GM11168 (cell line): Measurements from ENCODE around the gene ZNF264.
"Not testable (repeated sequence)": the region's sequence is repeated elsewhere in the genome, so short reads cannot be mapped to it uniquely, and the experiment has no call there.

ENCODE experiments used
- in situ Hi-C: fragments of 300-500 bp; cut with MboI; formaldehyde crosslinking; loops from one replicate; pipeline ENCODE4 v1.12.0; 2022; ENCODE audit warnings: low sequenced_read_pairs; ENCODE audit not compliant: unreplicated experiment

The ZNF264 gene

DNA sequence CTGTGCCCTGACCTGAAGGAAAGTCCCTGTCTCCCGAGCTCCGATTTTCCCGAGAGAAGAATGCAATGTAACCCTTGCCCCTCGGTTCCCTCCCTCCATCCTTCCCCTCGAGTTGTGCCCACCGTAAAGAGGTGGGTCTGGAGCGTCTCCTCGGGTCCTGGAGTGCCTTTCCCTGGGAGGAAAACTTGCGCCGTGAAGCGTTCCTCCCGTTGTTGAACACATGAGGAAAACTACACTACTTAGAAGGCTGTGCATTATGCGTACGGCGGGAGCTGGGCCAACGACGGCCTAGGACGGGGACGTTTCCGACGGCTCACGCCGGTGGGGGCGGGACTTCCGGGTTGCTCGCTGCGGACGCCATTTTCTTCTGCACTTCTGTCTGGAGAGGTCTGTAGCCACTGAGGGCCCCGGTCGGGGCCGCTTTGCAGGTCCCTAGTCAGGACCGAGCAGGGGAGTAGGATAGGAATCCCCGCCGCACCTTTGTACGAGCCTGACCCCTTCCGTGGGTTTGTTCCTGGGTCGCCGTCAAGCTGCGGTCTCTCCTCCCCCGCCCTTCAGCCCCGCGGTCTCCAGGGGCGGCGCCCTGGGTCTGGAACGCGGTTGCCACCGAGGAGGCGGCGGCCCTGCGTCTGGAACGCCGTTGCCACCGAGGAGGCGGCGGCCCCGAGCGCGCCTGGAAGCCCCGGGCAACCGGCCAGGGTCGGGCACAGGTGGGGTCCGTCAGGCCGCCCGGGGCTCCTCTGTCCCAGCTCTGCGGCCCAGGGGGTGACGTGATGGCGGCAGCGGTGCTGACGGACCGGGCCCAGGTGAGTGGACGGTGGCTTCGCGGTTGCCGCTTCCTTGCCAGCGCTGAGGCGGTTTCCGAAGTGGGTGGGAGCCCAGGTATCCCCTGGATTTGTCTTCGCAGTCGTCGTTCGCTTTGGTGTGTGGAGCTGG, at the start of gene ZNF264:
TSS of gene ZNF264 (plus strand) at position 360 of the 936 bp plus-strand sequence. CDS start at position 774, 414 bp downstream.
- in situ Hi-C loops: no loop called here

DNA sequence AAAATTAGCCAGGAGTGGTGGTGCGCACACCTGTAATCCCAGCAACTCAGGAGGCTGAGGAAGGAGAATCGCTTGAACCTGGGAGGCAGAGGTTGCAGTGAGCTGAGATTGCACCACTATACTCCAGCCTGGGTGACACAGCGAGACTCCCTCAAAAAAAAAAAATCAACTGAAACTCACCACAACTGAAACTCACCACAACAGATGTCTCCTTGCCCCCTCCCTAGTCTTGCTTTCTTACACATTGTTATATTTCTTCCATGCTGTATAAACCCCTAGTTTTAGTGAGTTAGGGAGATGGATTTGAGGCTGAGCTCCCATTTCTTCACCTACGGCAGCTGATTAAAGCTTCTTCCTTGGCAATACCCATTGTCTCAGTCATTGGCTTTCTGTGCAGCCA, 49.6 kb upstream of the ZNF264 start:
- in situ Hi-C loops: no loop called here

DNA sequence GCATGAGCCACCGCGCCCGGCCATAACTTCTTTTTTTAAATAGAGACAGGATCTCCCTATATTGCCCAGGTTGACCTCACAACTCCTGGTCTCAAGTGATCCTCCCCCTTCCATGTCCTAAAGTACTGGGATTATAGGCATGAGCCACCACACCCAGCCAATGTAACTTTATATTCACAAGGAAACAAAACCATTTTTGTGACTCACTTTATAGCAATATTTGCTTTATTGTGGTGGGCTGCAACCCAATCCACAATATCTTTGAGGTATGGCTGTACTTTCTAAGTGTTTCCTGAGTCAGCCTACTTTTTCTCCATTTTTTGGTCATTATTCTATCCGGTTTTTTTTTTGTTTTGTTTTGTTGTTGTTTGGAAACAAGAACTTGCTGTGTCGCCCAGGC, 38.4 kb upstream of the ZNF264 start:
- in situ Hi-C loops: no loop called here

DNA sequence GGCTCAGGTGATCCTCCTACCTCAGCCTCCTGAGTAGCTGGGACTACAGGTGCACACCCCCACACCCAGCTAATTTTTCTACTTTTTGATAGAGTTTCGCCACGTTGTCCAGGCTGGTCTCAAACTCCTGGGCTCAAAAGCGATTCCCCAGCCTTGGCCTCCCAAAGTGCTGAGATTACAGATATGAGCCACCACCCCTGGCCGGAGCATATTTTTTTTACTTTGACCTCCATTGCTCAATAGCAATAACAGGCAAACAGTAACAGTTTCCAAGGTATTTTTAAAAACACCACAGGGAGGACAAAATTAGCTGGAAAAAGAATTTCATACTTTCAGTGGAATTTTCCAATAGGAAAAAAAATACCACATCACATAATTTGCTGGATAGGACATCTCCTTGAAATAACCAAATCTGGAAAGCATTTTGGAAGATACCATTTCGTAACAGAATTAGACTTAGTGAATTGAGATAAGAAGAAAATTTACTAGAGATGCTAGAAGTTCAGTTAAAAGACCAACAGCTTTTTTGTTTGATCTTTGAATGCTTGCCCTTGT, 29.2 kb upstream of the ZNF264 start:
- in situ Hi-C loops: no loop called here

DNA sequence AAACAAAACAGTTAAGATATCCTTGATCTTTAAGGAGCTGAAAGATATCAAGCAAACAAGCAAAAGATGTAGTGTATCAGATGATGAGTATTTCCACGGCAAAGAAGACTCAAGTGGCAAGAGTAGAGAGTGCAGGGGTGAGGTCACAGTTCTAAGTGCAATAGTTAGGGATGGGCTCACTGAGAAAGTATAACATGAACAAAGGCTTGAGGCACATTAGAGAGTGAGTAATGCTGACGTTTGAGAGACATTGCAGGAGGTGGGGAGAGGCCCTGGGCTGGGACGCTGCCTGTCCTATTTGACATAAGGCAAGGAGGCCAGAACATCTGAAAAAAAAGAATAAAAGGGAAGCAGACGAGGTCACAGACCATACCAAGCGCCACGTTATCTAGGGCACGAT, 25.5 kb upstream of the ZNF264 start:
- in situ Hi-C loops: no loop called here

DNA sequence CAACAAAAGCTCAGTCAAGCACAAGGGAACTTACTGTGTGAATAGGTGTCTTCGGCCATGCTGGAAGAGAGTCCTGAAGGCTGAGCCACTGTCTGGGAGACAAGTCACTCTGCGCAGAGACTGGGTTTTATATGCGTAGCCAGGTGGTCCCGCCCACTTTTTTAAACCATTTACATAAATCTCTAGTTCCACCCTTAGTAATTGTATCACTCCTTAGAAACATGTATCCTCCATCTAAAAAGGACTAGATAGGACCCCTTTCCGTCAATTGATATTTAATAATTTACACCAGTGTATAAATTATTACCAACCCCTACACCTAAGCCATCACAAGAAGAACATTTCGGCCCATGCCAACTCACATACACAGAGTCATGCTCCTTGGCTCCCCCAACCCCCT, 23.9 kb upstream of the ZNF264 start, which contains the start of gene DUXA:
TSS of gene DUXA (minus strand) at position 101 of the 400 bp plus-strand sequence. CDS start at position 59, 42 bp downstream.
- in situ Hi-C loops: no loop called here

DNA sequence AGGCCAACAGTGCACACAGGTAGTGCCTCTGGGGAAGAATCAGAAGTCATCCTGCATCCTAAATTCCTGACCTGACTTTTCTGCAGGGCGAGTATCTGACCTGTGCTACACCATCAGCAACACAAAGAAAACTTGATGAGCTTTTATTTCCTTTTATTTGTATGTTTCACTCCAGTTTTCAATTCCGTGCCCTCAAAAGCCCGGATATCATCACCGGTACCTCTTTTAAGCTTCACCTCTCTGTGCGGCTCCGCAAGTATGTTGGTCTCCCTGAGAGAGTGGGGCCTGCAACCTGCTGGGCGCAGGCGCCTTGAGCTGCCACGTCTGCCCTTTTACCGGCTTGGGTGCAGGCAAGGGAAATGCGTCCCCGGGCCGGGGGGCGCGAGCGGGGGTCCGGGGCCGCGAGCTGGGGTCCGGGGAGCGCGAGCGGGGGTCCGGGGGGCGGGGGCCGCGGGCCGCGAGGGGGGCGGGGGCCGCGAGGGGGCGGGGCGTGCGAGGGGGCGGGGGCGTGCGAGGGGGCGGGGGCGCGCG, 19.7 kb upstream of the ZNF264 start:
- in situ Hi-C loops: no loop called here

DNA sequence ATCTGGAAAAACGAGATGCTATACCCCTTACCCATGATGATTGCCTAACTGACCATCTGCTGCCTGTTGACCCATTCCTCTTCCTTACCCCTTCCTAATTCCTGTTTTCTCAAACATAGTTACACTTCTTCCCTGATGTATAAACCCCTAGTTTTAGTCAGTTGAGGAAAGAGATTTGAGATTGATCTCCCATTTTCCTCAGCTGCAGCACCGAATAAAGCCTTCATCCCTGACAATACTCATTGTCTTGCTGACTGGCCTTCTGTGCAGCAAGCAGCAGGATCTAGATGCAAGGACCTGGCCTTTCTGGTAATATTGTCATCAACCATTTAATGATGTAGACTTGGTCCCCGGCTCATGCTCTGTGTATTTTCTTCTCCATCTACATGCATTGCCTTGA, 999 bp upstream of the ZNF264 start:
- in situ Hi-C loops: no loop called here

DNA sequence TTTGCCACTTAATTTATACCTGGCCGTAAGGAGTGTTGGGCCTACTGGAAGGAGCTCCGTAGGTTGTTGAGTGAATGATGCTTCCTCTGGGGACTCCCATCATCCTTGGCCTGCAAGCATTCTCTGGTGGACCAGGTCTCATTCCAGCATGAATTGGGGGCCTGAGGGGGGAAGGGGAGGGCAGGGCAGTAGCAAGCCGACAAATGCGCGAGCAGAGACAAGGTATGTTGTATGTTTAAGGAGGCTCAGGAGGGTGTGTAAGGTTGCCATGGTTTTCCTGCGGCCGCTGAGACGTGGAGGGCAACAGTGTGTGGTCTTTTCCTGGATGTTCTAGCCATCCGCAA, 749 bp downstream of the ZNF264 start:
- in situ Hi-C loops: no loop called here

DNA sequence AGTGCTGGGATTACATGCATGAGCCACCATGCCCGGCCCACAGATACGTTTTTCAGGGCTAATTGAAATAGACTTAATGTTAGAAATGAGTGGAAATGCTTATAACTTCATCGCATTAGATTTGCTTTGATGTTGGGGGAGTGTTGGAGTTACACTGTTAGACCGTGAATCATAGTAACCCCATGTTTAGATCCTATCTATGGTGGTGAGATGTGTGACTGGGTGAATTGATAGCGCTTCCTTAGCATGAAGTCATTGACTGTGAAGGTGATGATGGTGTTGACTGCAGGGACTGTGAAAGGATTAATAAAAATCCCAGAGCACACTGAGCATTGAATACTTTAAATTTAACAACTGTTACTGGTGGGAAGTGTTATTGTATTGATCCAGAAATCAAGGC, 1.7 kb downstream of the ZNF264 start:
- in situ Hi-C loops: no loop called here

DNA sequence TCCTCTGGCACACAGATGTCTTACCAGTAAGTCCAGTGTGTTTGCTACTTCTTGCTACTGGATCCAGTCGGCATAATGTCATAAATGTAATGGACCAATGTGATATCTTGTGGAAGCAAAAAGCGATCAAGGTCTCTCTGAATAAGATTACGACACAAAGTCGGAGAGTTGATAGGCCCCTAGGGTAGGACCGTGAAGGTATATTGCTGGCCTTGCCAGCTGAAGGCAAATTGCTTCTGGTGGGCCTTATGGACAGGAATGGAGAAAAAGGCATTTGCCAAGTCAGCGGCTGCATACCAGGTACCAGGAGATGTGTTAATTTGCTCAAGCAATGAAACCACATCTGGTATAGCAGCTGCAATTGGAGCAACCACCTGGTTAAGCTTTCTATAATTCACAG, 6.6 kb downstream of the ZNF264 start:
- in situ Hi-C loops: not testable (repeated sequence)

DNA sequence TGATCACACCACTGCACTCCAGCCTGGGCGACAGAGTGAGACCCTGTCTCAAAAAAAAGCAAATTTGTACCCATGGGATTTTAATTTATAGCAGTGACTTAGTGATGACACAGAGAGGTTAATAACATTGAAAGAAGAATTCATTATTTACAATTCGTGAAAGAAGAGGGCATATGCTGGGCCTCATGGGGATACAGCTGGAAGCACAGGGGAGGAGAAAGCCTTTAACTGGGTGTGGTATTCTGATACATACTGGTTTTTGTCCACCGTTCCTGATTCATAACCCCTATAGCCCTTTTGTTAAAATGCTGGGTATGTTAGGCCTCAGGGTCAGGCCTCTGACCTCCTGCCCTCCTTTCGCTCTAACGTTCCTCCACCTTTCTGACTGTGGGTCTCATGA, 10.9 kb downstream of the ZNF264 start:
- in situ Hi-C loops: no loop called here

DNA sequence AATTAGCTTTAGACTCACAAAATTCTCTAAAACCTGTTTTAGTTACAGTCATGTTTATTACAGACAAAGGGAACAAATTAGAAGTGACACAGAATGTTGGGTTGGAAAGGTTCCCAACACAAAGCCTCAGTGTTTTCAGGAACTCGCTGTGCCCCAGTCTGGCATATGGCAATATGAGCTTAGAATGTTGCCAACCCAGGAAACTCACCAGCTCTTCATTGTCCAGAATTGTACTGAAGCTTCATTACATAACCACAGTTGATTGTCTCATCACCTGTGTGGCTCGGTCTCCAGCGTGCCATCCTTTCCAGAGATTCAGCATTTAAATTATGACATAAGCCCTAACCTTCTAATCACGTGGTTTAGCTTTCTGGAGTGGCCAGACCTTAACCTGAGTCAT, 19.1 kb downstream of the ZNF264 start:
- in situ Hi-C loops: no loop called here

DNA sequence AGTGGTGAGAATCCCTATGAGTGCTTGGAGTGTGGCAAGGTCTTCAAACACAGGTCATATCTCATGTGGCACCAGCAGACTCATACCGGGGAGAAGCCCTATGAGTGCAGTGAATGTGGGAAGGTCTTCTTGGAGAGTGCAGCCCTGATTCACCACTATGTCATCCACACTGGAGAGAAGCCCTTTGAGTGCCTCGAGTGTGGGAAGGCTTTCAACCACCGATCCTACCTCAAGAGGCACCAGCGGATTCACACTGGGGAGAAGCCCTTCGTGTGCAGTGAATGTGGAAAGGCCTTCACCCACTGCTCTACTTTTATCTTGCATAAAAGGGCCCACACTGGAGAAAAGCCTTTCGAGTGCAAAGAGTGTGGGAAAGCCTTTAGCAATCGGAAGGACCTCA, 20.8 kb downstream of the ZNF264 start:
- in situ Hi-C loops: no loop called here

DNA sequence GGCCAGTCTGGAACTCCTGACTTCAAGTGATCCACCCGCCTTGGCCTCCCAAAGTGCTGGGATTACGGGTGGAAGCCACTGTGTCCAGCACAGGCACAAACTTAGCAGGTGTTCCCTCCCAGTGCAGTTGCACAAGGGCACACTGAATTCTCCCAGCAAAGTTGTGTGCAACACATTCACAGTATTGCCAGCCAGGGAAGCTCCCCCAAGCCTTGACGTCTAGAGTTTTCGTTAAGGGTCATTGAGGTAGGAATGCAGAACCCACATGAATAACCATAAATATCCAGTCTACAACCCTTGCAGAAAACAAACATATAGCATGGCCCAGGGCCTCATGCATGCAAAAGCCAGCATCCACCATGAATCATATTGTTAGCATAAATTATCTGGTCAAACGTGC, 36.2 kb downstream of the ZNF264 start:
- in situ Hi-C loops: no loop called here

DNA sequence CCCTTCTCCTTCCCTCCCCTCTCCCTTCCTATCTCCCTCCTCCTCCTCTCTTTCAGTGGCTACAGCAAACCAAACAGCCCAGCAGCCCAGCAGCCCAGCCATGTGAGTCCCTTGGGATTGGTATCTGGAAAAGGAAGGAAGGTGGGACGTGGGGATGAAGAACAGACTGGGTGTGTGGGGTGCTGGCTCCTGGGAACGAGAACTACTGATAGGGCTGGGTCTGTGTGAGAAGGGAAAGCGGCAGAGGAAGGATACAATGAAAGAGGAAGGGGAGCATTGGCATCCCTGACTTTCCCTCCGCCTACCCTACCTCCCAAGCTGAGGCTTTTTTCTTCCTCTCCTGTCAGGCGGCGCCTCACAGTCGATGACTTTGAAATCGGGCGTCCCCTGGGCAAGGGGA, 40.4 kb downstream of the ZNF264 start:
- in situ Hi-C loops: no loop called here

DNA sequence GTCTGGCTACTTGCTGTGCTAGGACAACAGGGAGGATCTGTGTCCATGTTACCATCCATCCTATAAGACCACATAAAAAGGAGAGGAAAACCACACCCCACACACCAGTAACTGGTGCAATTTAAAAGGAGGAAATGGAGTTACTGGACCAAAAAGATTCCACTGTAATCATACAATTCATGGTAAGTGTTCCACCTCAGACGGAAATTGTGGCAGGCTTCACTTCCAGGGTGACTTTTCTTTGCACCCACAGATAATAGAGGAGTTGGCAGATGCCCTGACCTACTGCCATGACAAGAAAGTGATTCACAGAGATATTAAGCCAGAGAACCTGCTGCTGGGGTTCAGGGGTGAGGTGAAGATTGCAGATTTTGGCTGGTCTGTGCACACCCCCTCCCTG, 41.9 kb downstream of the ZNF264 start:
- in situ Hi-C loops: no loop called here

DNA sequence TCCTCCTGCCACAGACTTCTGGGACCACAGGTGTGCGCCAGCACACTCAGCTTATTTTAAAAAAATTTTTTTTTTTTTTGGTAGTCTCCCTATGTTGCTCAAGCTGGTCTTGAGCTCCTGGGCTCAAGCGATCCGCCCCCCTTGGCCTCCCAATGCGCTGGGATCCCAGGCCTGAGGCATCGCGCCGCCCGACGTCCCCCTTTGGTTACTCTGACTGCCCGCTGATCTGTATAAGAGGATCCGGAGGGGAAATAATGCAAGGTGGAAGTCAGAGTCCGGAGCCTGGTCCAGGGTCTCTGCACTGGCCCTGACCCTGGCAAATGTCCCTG, 48.6 kb downstream of the ZNF264 start:
- in situ Hi-C loops: loop anchor here (10.0 kb wide), 1 partner anchor 115 kb away; the partner anchor contains the start of gene ZNF304

DNA sequence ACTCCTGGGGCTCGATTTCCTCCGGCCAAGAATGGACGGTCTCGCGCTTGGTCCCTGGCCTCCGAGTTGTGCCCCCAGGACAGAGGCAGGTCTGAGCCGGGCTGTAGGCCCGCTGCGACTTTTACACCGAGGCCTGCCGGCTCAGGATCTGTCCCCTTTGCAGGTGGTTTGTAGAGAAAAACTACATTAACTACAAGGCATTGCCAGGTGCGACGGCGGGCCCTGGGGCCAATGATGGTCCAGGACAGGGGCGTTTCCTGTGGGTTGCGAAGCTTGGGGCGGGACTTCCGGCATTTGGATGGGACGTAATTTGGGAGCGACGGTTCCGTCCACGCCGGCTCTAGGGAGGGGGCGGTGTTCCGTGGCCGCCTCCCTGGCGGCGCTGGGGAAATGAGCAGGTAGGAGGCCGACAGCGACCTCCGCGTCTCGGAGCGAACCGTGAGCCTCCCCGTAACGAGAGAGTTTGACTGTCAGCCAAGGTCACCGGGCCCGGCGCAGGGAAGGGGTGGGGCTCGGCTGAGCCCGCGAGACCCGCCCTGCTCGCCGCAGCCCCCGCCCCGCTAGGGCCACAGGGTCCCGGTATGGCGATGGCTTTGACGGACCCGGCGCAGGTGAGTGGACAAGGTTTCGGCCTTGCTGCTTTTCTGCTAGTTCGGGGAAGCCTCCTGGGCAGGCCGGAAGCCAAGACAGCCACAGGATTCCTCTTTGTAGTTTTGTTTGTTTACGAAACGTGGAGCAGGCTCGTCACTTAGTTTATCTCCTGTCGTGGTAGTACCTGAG, 49.2 kb downstream of the ZNF264 start, which contains the start of gene ZNF805:
TSS of gene ZNF805 (plus strand) at position 322 of the 780 bp plus-strand sequence. CDS start at position 582, 260 bp downstream.
- in situ Hi-C loops: loop anchor here (10.0 kb wide), 1 partner anchor 114 kb away; the partner anchor contains the start of gene ZNF304

DNA sequence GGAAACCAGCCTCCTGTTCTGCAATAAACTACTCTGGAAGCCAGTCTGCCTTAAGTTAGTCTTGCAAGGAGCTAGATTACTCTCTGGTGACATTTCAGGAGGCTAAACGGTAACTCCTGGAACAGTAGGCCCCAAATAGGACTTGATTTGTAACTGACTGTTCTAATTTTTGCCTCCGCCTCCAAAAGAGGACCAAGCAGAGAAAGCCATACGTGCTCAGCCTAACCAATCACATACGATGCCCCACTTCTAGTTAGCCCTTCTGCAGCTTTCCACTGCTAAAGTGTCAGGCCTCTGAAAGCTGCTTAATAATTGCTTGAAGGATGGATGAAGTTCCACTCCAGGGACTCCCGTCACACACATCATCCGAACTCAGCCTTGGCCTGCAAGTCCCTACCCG, 49.9 kb downstream of the ZNF264 start:
- in situ Hi-C loops: loop anchor here (10.0 kb wide), 1 partner anchor 114 kb away; the partner anchor contains the start of gene ZNF304
